ENCODE results near the gene FXYD7.

- TF ChIP-seq, protein P1, sequence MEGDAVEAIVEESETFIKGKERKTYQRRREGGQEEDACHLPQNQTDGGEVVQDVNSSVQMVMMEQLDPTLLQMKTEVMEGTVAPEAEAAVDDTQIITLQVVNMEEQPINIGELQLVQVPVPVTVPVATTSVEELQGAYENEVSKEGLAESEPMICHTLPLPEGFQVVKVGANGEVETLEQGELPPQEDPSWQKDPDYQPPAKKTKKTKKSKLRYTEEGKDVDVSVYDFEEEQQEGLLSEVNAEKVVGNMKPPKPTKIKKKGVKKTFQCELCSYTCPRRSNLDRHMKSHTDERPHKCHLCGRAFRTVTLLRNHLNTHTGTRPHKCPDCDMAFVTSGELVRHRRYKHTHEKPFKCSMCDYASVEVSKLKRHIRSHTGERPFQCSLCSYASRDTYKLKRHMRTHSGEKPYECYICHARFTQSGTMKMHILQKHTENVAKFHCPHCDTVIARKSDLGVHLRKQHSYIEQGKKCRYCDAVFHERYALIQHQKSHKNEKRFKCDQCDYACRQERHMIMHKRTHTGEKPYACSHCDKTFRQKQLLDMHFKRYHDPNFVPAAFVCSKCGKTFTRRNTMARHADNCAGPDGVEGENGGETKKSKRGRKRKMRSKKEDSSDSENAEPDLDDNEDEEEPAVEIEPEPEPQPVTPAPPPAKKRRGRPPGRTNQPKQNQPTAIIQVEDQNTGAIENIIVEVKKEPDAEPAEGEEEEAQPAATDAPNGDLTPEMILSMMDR (IDR thresholded peaks at IDR 0.05 in 8 of 11, conservative IDR thresholded peaks at IDR 0.05 in 3 of 11): no peak
- no peak for TF ChIP-seq POLR2A (IDR thresholded peaks at IDR 0.05)
Measured at GRCh38 chr19:35159606-35160005, 16.6 kb downstream of the FXYD7 start.
